SH-SY5Y (cell line): ENCODE results near the gene GMPR2.

Experiments
- GATA2 ChIP-seq: IDR thresholded peaks from 2 replicates; pipeline ENCODE4 v1.6.1; 2011; ENCODE audit warnings: mild to moderate bottlenecking, low read depth, low read length
- GATA3 ChIP-seq: IDR thresholded peaks from 2 replicates; pipeline ENCODE4 v1.6.1; 2011; ENCODE audit warnings: low read depth, mild to moderate bottlenecking, low read length, moderate library complexity

GRCh38 chr14:24258119-24258518 is 25.4 kb downstream of the GMPR2 start:
- TF ChIP-seq GATA3, result no peak
- no peak for TF ChIP-seq GATA2
